Diencephalon (tissue), 1 donor: ENCODE measurements around the gene DAAM1. TPM values are rescaled to one million over a fixed set of nuclear protein-coding genes. Genes with fewer than 3 reads are reported as not detected.

ENCODE experiments used
- total RNA-seq: library from RNA; depleted of rRNA; stranded (reverse); fragments of >200 nt; gene quantifications from one replicate; pipeline ENCODE4 v1.2.3, GENCODE V29; 2014

The DAAM1 gene
- total RNA-seq: 145 TPM

GRCh38 chr14:59188461-59189090 lies at the start of gene DAAM1:
Gene DAAM1 (plus strand): TSS chr14:59188667. CDS start chr14:59263478, 74,811 bp downstream.

